ENCODE measurements around the gene ROBO1.
"Not testable (repeated sequence)": the region's sequence is repeated elsewhere in the genome, so short reads cannot be mapped to it uniquely, and the experiment has no call there.

The ROBO1 gene

GRCh38 chr3:78726545-78726944, 1041.3 kb downstream of the ROBO1 start:
- no peak for TF ChIP-seq CTCF (IDR thresholded peaks at IDR 0.05; ENCODE audit: low read depth, low read length)
- no peak overlapping the region for H3K4me3 ChIP-seq (ENCODE audit: low read depth, low read length)

DNA sequence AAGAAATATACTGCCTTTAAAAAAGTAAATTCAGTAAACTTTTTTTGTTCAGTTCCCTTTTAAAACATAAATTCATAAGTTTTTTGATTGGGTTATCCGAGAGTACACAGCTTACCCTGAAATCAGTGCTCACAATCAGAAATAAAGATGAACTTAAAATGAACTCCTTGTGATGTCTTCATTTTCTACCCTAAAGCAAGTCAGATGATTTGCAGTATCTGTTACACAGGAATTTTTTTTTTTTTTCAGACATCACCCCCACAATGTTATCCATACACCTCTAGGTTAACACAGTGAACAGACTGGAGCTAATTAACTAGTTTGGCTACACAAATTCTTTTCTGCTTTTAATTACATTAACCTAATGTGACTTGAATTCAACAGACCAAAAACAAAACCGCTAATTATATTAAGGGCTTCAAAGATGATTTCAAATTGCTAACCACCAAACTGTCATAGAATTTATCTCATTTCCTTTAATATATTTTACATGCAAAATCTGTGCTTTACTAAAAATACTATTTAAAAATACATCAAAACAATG, 1042.0 kb downstream of the ROBO1 start:
- H3K4me3 ChIP-seq (ENCODE audit: low read depth, low read length), result no peak overlapping the region
- no peak for TF ChIP-seq CTCF (IDR thresholded peaks at IDR 0.05; ENCODE audit: low read depth, low read length)

GRCh38 chr3:78724859-78725258, 1042.9 kb downstream of the ROBO1 start:
- no peak for TF ChIP-seq CTCF (IDR thresholded peaks at IDR 0.05; ENCODE audit: low read depth, low read length)
- H3K4me3 ChIP-seq (ENCODE audit: low read depth, low read length), result no peak overlapping the region

- H3K4me3 ChIP-seq (ENCODE audit: low read depth, low read length), result not testable (repeated sequence)
These were observed 1043.4 kb downstream of the ROBO1 start for GRCh38 chr3:78724364-78724763.

- no peak for TF ChIP-seq CTCF (IDR thresholded peaks at IDR 0.05; ENCODE audit: low read depth, low read length)
- no peak overlapping the region for H3K4me3 ChIP-seq (ENCODE audit: low read depth, low read length)
These were observed 1045.8 kb downstream of the ROBO1 start for GRCh38 chr3:78721771-78722543.

- H3K4me3 ChIP-seq (ENCODE audit: low read depth, low read length), result no peak overlapping the region
- no peak for TF ChIP-seq CTCF (IDR thresholded peaks at IDR 0.05; ENCODE audit: low read depth, low read length)
These were observed 1049.1 kb downstream of the ROBO1 start for GRCh38 chr3:78718707-78719106.

DNA sequence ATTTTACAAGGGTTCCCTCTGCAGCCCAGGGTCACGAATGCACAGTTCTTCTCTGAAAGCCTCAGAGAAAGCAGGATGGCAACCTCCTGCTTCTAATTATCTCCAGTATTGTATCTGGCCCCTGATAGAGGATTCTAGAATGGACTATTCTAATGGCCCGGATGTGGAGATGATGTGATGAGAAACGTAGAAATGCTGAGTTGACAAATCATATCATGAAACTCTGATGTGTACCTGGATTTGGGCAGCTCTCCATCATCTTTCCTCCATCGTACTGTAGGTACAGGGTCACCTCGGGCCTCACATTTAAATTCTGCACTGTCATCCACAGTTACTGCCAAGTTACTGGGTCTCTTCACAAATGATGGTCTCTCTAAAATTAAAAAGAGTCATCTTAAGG, 1050.8 kb downstream of the ROBO1 start:
- no peak overlapping the region for H3K4me3 ChIP-seq (ENCODE audit: low read depth, low read length)
- TF ChIP-seq CTCF (IDR thresholded peaks at IDR 0.05; ENCODE audit: low read depth, low read length), result no peak

GRCh38 chr3:78712941-78713340, 1054.9 kb downstream of the ROBO1 start:
- no peak for TF ChIP-seq CTCF (IDR thresholded peaks at IDR 0.05; ENCODE audit: low read depth, low read length)
- no peak overlapping the region for H3K4me3 ChIP-seq (ENCODE audit: low read depth, low read length)
